ENCODE measurements around the gene SRD5A1.
A peak's percentile ranks its signal among the peaks of the same experiment; 100 is the strongest.

SRD5A1 gene

GRCh38 chr5:6686915-6687409 is 53.7 kb downstream of the SRD5A1 start:
- DNase-seq, result no peak

GRCh38 chr5:6687505-6687904 is 54.3 kb downstream of the SRD5A1 start:
- no peak for DNase-seq

GRCh38 chr5:6692906-6693305 is 59.7 kb downstream of the SRD5A1 start:
- DNase-seq, result no peak

- no peak for DNase-seq
These were observed 65.5 kb downstream of the SRD5A1 start for GRCh38 chr5:6698696-6699095.

- DNase-seq, result no peak
These were observed 66.1 kb downstream of the SRD5A1 start for GRCh38 chr5:6699357-6699756.

- DNase-seq, result no peak
These were observed 66.9 kb downstream of the SRD5A1 start for GRCh38 chr5:6700074-6700684.

- no peak for DNase-seq
These were observed 67.6 kb downstream of the SRD5A1 start for GRCh38 chr5:6700685-6701355.

- no peak for DNase-seq
These were observed 68.3 kb downstream of the SRD5A1 start for GRCh38 chr5:6701491-6701890.

- no peak for DNase-seq
These were observed 69.4 kb downstream of the SRD5A1 start for GRCh38 chr5:6702633-6703032.

GRCh38 chr5:6703806-6704205 is 70.6 kb downstream of the SRD5A1 start:
- no peak for DNase-seq

GRCh38 chr5:6704361-6704851 is 71.2 kb downstream of the SRD5A1 start:
- no peak for DNase-seq

- DNase-seq, result no peak
These were observed 71.8 kb downstream of the SRD5A1 start for GRCh38 chr5:6705088-6705487.

GRCh38 chr5:6705959-6706358 is 72.7 kb downstream of the SRD5A1 start:
- DNase-seq, result no peak

- DNase-seq, result no peak
These were observed 74.6 kb downstream of the SRD5A1 start for GRCh38 chr5:6707852-6708251.

- no peak for DNase-seq
These were observed 75.6 kb downstream of the SRD5A1 start for GRCh38 chr5:6708814-6709213.

- no peak for DNase-seq
These were observed 76.8 kb downstream of the SRD5A1 start for GRCh38 chr5:6710070-6710469.

GRCh38 chr5:6710551-6711318 is 77.5 kb downstream of the SRD5A1 start:
- DNase-seq, result no peak

GRCh38 chr5:6711409-6712141 is 78.3 kb downstream of the SRD5A1 start:
- DNase-seq, result no peak

- peak in 3 of 4 experiments; percentile 32 to 57 (median 34) for DNase-seq
These were observed 78.9 kb downstream of the SRD5A1 start for GRCh38 chr5:6712142-6712576.

- DNase-seq, result peak in 3 of 4 experiments; percentile 95 to 96 (median 95)
These were observed 79.5 kb downstream of the SRD5A1 start for GRCh38 chr5:6712577-6713273.

- DNase-seq, result peak in 1 of 4 experiments; percentile 97
These were observed 80.3 kb downstream of the SRD5A1 start, which contains the start of gene TENT4A for GRCh38 chr5:6713274-6714225. Gene TENT4A (plus strand): TSS chr5:6713432. CDS start chr5:6713984, 552 bp downstream.
